NCI-H2196 treated with DMSO at 0.1 percent for 48 hours (cell line): Measurements from ENCODE around the gene NTSR2.
"Not testable (repeated sequence)": the region's sequence is repeated elsewhere in the genome, so short reads cannot be mapped to it uniquely, and the experiment has no call there.

ENCODE experiments used
- DNase-seq: peaks from one replicate; lab custom pipeline; 2025; ENCODE audit not compliant: unreplicated experiment; lab: John Stamatoyannopoulos, UW

NTSR2 gene

GRCh38 chr2:11679486-11680181 is 9.6 kb upstream of the NTSR2 start:
- DNase-seq: no peak

DNA sequence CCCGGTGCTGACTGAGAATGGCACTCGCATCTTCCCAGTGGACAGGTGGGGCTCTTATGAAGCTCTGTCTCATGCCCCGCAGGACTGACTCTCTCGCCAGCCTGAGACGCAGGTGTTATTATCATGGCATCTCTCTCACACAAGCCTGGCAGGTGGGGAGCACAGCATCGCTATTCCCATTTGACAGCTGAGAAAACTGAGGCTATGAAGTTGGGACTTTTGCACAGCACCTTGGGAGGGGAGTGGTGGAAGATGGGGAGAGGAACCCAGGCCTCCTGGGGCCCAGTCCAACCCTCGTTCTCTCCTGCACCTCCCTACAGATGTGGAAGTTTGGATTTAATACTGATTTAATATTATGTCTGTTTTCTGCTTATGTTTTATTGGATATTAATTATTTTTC is 9.0 kb upstream of the NTSR2 start:
- no peak for DNase-seq

DNA sequence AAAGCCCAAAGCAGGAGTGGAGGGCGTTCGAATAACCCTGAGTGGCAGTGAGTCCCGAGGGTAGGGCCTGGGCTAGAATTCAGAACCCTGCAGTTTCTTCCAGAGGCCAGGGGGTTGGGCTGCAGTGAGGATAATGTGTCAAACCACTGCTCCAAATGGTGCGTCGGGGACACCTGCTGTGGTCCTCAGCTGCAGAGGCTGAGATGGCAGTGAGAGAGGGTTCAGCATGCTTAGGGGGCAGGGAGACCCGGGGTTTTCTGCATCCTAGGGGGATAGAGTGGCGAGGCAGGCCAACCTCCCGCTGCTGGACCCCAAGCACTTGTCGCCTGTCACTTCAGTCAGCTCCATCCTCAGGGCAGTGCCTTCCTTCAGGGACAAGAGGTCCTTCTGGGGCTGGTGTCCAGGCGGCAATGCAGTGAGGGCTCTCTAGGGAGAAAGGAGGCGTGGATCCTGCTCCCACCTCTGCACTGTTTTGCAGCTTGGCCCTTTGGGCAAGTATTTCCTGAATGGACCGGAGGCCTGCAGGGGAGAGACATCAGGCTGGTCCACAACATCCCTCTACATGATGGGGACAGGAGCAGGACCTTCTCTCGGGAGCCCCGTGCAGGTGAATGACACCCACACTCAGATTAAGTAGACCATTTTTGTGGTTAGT is 8.4 kb upstream of the NTSR2 start:
- no peak for DNase-seq

- DNase-seq: no peak
Observed at GRCh38 chr2:11677136-11678055, 7.4 kb upstream of the NTSR2 start.

DNA sequence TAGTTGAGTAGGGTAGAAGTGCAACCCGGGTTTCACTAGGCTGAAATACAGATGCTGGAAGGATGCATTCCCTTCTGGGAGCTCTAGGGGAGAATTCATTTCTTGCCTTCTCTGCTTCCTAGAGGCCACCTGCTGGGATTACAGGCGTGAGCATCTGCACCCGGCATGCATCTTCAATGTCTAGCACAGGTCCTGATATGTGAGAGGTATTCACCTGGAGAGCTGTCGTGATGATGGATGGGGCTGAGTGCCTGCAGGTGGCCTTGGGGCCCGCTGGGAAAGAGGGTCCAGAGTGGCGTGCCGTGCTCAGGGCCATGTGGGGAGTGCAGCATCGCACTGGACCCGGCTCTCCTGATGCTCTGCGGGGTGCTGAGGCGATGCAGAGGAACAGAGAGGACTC is 6.6 kb upstream of the NTSR2 start:
- DNase-seq: peak; percentile 68

- DNase-seq: no peak
Observed at GRCh38 chr2:11675423-11676112, 5.6 kb upstream of the NTSR2 start.

DNA sequence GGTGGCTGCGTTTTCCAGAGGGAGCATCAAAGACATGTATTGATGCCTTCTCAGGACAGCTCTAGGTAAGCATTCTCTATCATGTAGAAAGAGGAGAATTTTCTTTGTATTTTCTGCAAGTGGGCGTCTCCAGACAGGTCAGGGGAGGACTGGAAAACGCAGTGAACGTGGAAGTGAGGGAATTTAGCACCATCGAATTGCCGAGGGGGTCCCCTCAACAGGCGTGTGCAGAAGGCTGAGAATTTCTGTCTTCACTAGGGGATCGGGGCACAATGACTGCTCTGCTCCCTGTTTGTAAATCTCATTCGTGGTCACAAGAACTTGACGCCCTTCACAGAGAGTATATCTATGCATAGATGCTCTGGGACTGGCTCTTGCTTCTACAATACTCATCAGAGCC is 5.0 kb upstream of the NTSR2 start:
- DNase-seq: no peak

DNA sequence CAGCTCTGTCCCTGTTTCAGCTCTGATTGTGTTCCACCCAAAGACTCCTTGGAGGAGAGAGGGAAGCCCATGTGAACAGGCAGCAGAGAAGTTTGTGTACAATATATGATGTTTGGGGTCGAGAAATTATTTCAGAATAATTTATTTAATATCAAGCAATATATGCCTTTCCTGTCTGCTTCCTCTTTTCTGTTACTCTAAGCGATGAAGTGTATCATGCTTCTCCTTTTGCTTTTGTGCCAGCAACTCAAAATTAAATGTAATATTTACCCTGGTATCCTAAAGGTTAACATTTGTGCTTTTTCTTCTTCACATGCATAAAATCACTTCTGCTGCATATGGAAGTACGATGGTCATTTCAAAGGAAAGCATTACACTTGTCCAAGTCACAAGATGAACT is 2.4 kb upstream of the NTSR2 start:
- no peak for DNase-seq

- no peak for DNase-seq
Observed at GRCh38 chr2:11667866-11668637, 1.9 kb downstream of the NTSR2 start.

DNA sequence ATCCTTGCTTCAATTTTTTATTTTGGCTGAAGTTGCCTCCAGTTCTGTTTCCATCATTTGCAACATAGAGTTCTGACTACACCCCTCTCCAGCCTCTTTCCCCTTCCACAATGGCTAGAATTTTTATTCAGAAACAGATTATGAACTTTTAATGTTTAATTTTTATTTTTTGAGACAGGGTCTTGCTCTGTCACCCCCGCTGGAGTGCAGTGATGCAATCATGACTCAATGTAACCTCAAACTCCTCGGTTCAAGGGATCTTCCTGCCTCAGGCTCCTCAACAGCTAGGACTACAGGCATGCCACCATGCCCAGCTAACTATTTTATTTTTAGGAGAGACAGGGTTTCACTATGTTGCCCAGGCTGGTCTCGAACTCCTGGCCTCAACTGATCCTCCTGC is 2.8 kb downstream of the NTSR2 start:
- DNase-seq: no peak

DNA sequence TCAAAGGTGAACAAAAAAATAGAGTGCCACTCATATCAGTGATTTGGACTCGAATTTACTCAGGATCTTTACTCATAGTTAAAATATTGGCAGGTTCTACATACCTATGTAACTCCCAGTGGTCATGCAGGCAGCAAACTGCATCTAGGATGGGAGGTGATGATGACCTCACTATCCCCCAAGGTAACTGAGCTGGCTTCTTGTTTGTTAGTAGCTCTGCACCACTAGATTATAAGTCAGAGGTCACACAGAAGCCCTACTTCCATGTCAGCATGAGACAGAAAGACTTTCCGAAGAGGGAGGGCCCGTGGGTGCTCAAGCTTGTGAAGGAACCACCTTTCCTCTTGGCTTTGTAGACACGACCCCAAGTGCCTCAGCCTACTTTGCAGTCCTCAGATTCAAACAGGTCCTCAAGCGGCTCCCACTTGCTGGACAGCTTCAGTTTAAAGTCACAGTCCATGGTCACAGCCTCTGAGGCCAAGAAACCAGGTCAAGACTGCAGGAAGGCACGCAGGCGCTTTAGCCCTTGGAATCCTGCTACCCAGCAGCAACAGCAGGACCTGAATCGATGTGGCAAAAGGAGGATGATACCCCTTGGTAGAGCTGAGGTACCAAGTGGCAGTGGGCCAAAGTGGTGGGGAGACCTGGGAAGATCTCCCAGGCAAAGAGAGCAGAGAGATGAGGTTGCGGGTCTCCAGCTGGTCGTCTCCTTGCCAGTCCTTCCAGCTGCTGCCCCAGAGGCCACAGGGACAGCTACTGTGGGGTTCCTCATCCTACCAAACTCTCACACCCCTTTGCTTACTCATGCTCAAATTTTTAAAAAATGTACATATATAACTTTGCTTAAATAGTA is 4.3 kb downstream of the NTSR2 start:
- DNase-seq: no peak

GRCh38 chr2:11665028-11665427 is 5.0 kb downstream of the NTSR2 start:
- DNase-seq: no peak

DNA sequence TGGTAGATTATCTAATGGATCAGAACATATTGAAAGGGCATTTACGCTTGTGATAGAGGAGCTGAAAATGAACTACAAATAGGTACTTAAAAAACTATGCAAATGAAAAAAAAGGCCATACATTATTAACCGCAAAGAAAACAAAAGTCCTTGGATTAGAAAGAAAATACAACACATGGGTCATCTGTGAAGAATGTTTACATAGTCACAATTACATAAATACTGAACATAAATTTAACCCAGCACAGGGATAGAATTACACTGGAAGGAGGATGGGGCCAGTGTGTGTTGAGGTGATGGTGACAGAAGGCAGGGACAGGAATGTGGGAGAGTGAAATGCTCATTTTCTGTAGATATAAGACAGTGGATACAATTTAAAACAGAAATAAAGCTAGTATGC is 6.6 kb downstream of the NTSR2 start:
- DNase-seq: no peak

DNA sequence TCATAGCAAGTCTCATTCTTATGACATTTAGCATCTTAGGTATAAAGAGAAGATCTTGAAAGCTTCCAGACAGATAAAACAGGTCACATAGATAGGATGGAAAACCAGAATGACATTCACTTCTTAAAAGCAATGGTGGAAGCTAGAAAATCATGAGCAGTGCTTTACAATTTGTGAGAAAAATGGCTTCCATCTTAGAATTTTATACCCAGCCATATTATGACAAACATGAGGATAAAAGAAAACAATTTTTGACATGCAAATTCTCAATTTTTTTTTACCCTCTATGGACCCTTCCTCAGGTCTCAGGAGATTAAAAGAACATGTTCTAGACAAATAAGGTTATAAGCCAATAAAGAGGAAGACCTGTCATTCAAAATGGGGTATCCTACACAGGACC is 7.1 kb downstream of the NTSR2 start:
- DNase-seq: no peak

DNA sequence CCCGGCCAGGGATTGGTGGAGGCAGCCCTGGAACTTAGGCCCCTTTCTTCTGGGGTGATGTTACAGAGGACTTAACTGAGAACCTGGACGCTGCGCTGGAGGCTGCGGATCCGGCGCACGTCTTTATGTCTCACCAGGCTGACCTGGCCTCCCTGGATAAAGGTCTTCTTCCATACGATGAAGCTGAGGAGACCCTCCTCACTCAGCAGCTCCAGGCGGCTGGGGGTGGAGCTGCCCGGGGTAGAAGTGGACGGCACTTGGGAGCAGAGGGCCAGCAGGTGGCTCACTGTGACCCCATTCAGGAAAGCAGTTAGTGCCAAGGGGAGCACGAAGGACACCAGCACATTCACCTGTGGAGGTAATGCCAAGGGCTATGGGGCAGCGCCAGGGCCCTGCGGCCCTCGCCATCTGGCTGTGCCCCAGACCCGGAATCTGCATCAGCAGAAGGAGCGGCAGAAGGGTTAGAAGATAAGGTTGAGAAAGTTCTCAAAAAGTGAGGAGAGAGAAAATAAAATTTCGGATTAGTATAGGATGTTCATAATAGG is 8.0 kb downstream of the NTSR2 start:
- no peak for DNase-seq

DNA sequence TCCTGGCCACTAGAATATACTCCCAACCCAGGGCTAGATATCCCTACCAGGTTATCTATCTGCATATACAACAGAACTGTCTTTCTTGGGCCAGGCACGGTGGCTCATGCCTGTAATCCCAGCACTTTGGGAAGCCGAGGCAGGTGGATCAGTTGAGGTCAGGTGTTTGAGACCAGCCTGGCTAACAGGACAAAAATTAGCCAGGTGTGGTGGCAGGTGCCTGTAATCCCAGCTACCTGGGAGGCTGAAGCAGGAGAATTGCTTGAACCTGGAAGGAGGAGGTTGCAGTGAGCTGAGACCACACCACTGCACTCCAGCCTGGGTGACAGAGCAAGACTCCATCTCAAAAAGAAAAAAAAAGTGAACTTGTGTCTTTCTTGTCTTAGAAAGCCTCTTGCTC is 9.6 kb downstream of the NTSR2 start:
- DNase-seq: not testable (repeated sequence)

DNA sequence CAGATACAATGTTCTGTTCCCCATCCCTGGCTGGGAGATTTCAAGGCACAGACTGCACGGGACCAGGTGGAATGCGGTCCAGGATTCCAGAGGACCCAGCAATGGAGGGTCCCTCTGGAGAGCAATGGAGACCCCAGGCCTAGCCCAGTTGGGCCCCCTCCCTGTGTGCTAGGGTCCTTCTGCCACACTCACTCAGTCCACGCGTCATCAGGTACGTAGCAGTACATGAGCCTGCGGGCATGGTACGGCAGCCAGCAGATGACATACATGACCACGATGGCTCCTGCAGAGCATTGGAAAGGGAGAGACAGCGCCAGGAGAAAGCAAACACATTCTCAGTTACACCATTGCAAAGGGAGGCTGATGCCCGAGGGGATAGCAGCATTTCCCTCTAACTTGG is 10.1 kb downstream of the NTSR2 start:
- DNase-seq: no peak

GRCh38 chr2:11659115-11659475 is 10.9 kb downstream of the NTSR2 start:
- no peak for DNase-seq
